B cell (primary cell): ENCODE results near the gene ANO2. TPM values are rescaled to one million over a fixed set of nuclear protein-coding genes. Genes with fewer than 3 reads are reported as not detected.

Experiments
- ATAC-seq: fragments of 200-7000 bp; cut with Tn5 transposase; one replicate; pipeline ENCODE4 v1.10.0; 2021; ENCODE audit warnings: low read depth, mild to moderate bottlenecking, moderate number of reproducible peaks, moderate library complexity
- CTCF ChIA-PET: fragments of 350-600 bp; sonication (Branson Sonifier 250); formaldehyde crosslinking; loops from one replicate; lab custom pipeline; 2021; ENCODE audit warnings: antibody characterized with exemption, inconsistent platforms; lab: Charles Lee
- POLR2A ChIA-PET: fragments of 350-600 bp; sonication (Branson Sonifier 250); formaldehyde crosslinking; loops from one replicate; lab custom pipeline; 2021; ENCODE audit warnings: antibody characterized with exemption; lab: Charles Lee
- DNase-seq: peaks from one replicate; pipeline ENCODE4 v3.0.0; 2013
- H2AFZ ChIP-seq: 2 replicates; pipeline ENCODE4 v1.6.1; 2012; ENCODE audit warnings: mild to moderate bottlenecking, low read depth, low read length; ENCODE audit not compliant: insufficient read depth, poor library complexity, severe bottlenecking
- H3K27ac ChIP-seq, 2 donors: 1 replicate in 1 of 2; 2 replicates in 1 of 2; pipeline ENCODE4 v1.5.1; 2012 to 2013; ENCODE audit warnings: low read length in 2 of 2, mild to moderate bottlenecking in 2 of 2, moderate library complexity in 1 of 2
- H3K27me3 ChIP-seq, 4 experiments: fragments of 200-600 bp in 1 of 4; sonication (generic) in 1 of 4; replicated peaks in 1 of 4; 1 replicate in 2 of 4; 2 replicates in 2 of 4; pipeline versions ENCODE4 v1.6.1 to v1.7.0; 2013 to 2016; ENCODE audit warnings: low read length in 3 of 4, mild to moderate bottlenecking in 2 of 4, mixed read lengths in 1 of 4, moderate library complexity in 1 of 4; ENCODE audit not compliant: insufficient read depth in 4 of 4, control insufficient read depth in 3 of 4; ENCODE audit errors: control extremely low read depth in 1 of 4
- H3K36me3 ChIP-seq, 2 experiments: replicated peaks in 1 of 2; 1 replicate in 1 of 2; 2 replicates in 1 of 2; pipeline versions ENCODE4 v1.6.1 to v1.7.1; 2013; ENCODE audit warnings: low read length in 1 of 2; ENCODE audit not compliant: insufficient read depth in 2 of 2, control insufficient read depth in 1 of 2; ENCODE audit errors: control extremely low read depth in 1 of 2, extremely low read depth in 1 of 2
- H3K4me1 ChIP-seq, 2 donors: fragments of 200-600 bp in 1 of 2; sonication (generic) in 1 of 2; 1 replicate in 1 of 2; 2 replicates in 1 of 2; pipeline versions ENCODE4 v1.5.1 to v1.6.1; 2013 to 2017; ENCODE audit warnings: low read length in 2 of 2; ENCODE audit not compliant: control insufficient read depth in 2 of 2, insufficient read depth in 2 of 2
- H3K4me2 ChIP-seq: replicated peaks from 2 replicates; pipeline ENCODE3; 2012; ENCODE audit warnings: mild to moderate bottlenecking, low read depth, low read length; ENCODE audit not compliant: poor library complexity, severe bottlenecking
- H3K4me3 ChIP-seq, 5 experiments: fragments of 200-600 bp in 1 of 5; sonication (generic) in 1 of 5; 1 replicate in 3 of 5; 2 replicates in 2 of 5; pipeline versions ENCODE4 v1.5.1 to v1.7.0; 2011 to 2016; ENCODE audit warnings: low read length in 4 of 5, mild to moderate bottlenecking in 4 of 5, low read depth in 2 of 5, control low read depth in 1 of 5, moderate library complexity in 1 of 5; ENCODE audit not compliant: insufficient read depth in 1 of 5; ENCODE audit errors: control extremely low read depth in 1 of 5, extremely low read depth in 1 of 5
- H3K79me2 ChIP-seq: fragments of 200-600 bp; sonication (generic); one replicate; pipeline ENCODE4 v1.6.0; 2016; ENCODE audit warnings: low read length; ENCODE audit not compliant: control insufficient read depth, insufficient read depth
- H3K9ac ChIP-seq: fragments of 200-600 bp; sonication (generic); 2 replicates; pipeline ENCODE4 v1.6.1; 2017; ENCODE audit warnings: mild to moderate bottlenecking, low read length, moderate library complexity
- H3K9me3 ChIP-seq, 3 donors: one replicate each; pipeline versions ENCODE4 v1.6.1 to v1.7.1; 2013; ENCODE audit warnings: low read length in 2 of 3; ENCODE audit not compliant: control insufficient read depth in 2 of 3, insufficient read depth in 1 of 3; ENCODE audit errors: control extremely low read depth in 1 of 3
- H4K20me1 ChIP-seq: 2 replicates; pipeline ENCODE4 v1.6.0; 2012; ENCODE audit warnings: mild to moderate bottlenecking, low read length; ENCODE audit not compliant: insufficient read depth, control insufficient read depth, poor library complexity, severe bottlenecking
- H3K27ac Mint-ChIP-seq: one replicate; pipeline ENCODE4 v1.8.0; 2021; ENCODE audit warnings: mixed read lengths
- H3K27me3 Mint-ChIP-seq: one replicate; pipeline ENCODE4 v1.8.0; 2021; ENCODE audit warnings: mixed read lengths
- H3K4me1 Mint-ChIP-seq: one replicate; pipeline ENCODE4 v1.8.0; 2021; ENCODE audit warnings: mixed read lengths
- H3K4me3 Mint-ChIP-seq: one replicate; pipeline ENCODE4 v1.8.0; 2021; ENCODE audit warnings: mixed read lengths
- H3K9me3 Mint-ChIP-seq: one replicate; pipeline ENCODE4 v1.8.0; 2022; ENCODE audit warnings: mixed read lengths; ENCODE audit not compliant: insufficient read depth
- EZH2 ChIP-seq: IDR thresholded peaks from 2 replicates; pipeline ENCODE4 v1.6.1; 2012; ENCODE audit warnings: borderline replicate concordance, low read depth, mild to moderate bottlenecking, moderate library complexity, low read length; ENCODE audit not compliant: insufficient read depth, poor library complexity, severe bottlenecking
- WGBS: methylation state at CpG from one replicate; pipeline ENCODE4 v1.1.5; 2013; ENCODE audit warnings: missing lambda C conversion rate; ENCODE audit not compliant: insufficient coverage; 5-methylcytosine and 5-hydroxymethylcytosine counted together
- intact Hi-C: fragments of 100-400 bp; cut with micrococcal nuclease; formaldehyde crosslinking; loops from one replicate; pipeline ENCODE4 v1.10.0; 2022
- polyA plus RNA-seq: library from polyadenylated mRNA; depleted of rRNA; stranded (reverse); fragments of >200 nt; gene quantifications from 2 replicates; pipeline ENCODE4 v1.2.3, GENCODE V29; 2012
- total RNA-seq, 2 donors: library from RNA; stranded (reverse); fragments of 120-200 nt in 1 of 2; gene quantifications; 1 replicate in 1 of 2; 2 replicates in 1 of 2; pipeline versions ENCODE4 v1.2.3 to v1.2.4, GENCODE V29; 2013 to 2022
- TF ChIP-seq, protein P1 (sequence below): fragments of 200-600 bp; IDR thresholded peaks from one replicate; pipeline ENCODE4 v1.8.0; 2022; ENCODE audit warnings: antibody characterized with exemption, mild to moderate bottlenecking

ANO2 gene
- total and polyA plus RNA-seq, 2 donors (not counting 1 experiment from before 2014, with no cell fraction given) = not detected

DNA sequence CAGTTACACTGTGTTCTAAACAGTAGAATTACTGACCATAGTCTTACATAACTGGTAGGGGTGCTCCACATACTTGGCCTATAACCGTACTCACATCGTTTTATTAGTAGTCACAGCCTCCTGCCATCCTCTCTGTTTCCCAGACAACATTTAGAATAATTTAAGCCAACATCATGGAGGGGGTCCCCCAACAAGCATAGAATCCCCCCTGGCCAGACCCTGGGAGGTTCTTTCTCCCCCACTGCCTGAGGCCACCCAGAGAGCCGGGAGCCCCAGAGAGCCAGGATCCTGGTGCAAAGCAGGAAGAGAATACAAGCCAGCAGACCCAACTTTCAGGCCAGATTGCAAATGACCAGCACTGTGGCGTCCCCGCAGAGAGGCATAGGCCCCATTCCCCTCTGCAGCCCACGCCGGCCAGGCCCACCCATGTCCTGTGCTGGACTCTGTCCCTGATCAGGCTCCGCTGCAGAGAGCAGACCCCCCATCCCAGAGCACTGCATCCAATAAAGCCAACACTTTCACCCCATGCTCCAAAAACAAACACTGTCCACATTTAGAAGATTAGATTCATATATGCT is 317.9 kb downstream of the ANO2 start:
- intact Hi-C loops = no loop called here
- Mint-ChIP-seq H3K27me3 (peaks cover under 1% of the 10 kb centered on the region), H3K27ac (no peak overlapping the region), H3K9me3 (no peaks in the 10 kb centered on the region), H3K4me3 (no peak overlapping the region), H3K4me1 (no peaks in the 10 kb centered on the region)
- no peak overlapping the region for H3K9ac ChIP-seq
- 75% methylated on average over 6 of the region's 8 CpGs for WGBS
- no peaks in the 10 kb centered on the region for H3K36me3 ChIP-seq
- ChIA-PET POLR2A (no interaction called here), CTCF (no interaction called here)
- no peaks in the 10 kb centered on the region for H3K4me1 ChIP-seq
- H3K27me3 ChIP-seq = no peaks in the 10 kb centered on the region
- no peak for DNase-seq
- no peak overlapping the region for H2AFZ ChIP-seq
- ATAC-seq = no peak
- no peak overlapping the region for H3K27ac ChIP-seq
- H3K4me3 ChIP-seq = no peak overlapping the region
- peaks cover 0 to 5% (median 0%) of the 10 kb centered on the region in 3 donors for H3K9me3 ChIP-seq
- TF ChIP-seq, protein P1, sequence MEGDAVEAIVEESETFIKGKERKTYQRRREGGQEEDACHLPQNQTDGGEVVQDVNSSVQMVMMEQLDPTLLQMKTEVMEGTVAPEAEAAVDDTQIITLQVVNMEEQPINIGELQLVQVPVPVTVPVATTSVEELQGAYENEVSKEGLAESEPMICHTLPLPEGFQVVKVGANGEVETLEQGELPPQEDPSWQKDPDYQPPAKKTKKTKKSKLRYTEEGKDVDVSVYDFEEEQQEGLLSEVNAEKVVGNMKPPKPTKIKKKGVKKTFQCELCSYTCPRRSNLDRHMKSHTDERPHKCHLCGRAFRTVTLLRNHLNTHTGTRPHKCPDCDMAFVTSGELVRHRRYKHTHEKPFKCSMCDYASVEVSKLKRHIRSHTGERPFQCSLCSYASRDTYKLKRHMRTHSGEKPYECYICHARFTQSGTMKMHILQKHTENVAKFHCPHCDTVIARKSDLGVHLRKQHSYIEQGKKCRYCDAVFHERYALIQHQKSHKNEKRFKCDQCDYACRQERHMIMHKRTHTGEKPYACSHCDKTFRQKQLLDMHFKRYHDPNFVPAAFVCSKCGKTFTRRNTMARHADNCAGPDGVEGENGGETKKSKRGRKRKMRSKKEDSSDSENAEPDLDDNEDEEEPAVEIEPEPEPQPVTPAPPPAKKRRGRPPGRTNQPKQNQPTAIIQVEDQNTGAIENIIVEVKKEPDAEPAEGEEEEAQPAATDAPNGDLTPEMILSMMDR = no peak
- no peak for TF ChIP-seq EZH2
- H3K4me2 ChIP-seq = no peak overlapping the region
- H3K79me2 ChIP-seq = no peaks in the 10 kb centered on the region
- no peaks in the 10 kb centered on the region for H4K20me1 ChIP-seq

DNA sequence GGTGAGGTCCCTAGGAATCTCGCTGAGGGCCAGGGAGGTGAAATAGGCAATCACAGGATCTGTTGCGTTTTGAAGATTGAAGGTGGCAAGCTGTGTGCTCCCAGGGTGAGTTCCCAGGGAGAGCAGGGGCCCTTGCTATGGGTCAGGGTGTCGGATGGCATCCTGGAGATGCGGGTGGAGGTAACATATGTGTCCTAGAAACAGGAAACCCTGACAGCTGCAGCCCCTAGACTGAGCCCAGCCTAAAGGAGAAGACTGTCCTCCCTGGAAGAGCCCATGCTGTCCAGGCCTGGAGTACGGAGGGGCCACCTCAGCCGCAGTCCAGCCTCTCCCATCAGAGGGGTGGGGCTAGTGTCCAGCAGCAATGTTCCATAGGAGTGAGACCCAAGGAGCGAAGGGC is 318.9 kb downstream of the ANO2 start:
- H3K9me3 ChIP-seq = peaks cover 0 to 5% (median 0%) of the 10 kb centered on the region in 3 donors
- POLR2A ChIA-PET = no interaction called here
- ATAC-seq = no peak

More for the DNA sequence above, 318.9 kb downstream of the ANO2 start:
- peaks cover 3% of the 10 kb centered on the region for H3K27me3 Mint-ChIP-seq
- no peak overlapping the region for H3K27ac Mint-ChIP-seq
- no peaks in the 10 kb centered on the region for H3K4me1 Mint-ChIP-seq
- no peak overlapping the region for H3K4me3 Mint-ChIP-seq
- Histone ChIP-seq H3K9ac (no peak overlapping the region), H3K27me3 (peaks cover 0 to 2% (median 0%) of the 10 kb centered on the region in 4 experiments), H3K36me3 (no peaks in the 10 kb centered on the region), H3K4me1 (no peaks in the 10 kb centered on the region), H3K4me3 (no peak overlapping the region), H4K20me1 (no peaks in the 10 kb centered on the region), H3K27ac (no peak overlapping the region), H2AFZ (no peak overlapping the region), H3K79me2 (no peaks in the 10 kb centered on the region), H3K4me2 (no peak overlapping the region)
- CTCF ChIA-PET = no interaction called here
- TF ChIP-seq EZH2 = no peak
- TF ChIP-seq, protein P1 = no peak
- no peak for DNase-seq
- intact Hi-C loops = no loop called here
- no peaks in the 10 kb centered on the region for H3K9me3 Mint-ChIP-seq
- WGBS = 93% methylated on average over 6 of the region's 7 CpGs
